GM19468 (cell line): ENCODE measurements around the gene KIF6.

ENCODE experiments used
- ATAC-seq: cut with Tn5 transposase; IDR thresholded peaks from one replicate; pipeline ENCODE4 v1.9.1; 2021; ENCODE audit warnings: mild to moderate bottlenecking, moderate library complexity, moderate number of reproducible peaks; ENCODE audit not compliant: unreplicated experiment; ENCODE audit errors: extremely low read depth

The KIF6 gene

GRCh38 chr6:39401376-39401775 lies 323.8 kb downstream of the KIF6 start:
- no peak for ATAC-seq

- ATAC-seq: no peak
These were observed 325.2 kb downstream of the KIF6 start for GRCh38 chr6:39400026-39400425.

DNA sequence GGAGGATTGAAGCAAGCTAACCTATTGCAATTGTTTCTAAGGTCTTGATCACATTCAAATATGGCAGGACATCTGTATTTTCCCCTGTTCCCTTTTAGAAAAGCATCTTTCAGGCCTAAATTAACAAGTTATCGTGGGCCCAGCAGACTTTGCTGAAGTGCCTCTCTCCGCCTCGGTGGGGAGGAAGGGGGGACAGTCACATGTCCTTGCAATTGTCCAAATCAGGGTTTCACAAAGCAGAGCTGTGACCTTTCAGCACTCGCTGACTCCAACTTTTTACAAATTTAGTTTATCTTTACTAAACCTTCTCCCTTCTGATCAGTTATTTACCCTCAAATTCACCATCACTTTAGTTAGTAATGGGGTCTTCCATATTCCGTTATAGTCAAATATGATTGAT lies 328.4 kb downstream of the KIF6 start:
- ATAC-seq: no peak

DNA sequence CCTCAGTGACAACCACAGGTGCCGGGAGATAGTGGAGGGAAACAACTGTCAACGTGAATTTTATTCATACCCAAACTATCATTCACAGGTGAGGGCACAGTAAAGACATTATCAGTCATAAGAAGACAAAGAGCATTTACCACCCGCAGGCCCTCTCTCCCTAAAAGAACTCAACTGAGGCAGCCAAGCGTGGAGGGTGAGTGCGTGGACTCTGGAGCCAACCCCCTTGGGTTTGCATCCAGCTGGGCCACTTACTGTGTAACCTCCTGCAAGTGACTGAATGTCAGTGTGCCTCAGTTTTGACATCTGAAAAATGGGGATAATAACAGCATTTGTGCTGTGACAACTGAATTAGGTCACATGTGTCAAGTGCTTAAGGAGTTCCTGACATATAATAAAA lies 332.1 kb downstream of the KIF6 start:
- ATAC-seq: no peak

DNA sequence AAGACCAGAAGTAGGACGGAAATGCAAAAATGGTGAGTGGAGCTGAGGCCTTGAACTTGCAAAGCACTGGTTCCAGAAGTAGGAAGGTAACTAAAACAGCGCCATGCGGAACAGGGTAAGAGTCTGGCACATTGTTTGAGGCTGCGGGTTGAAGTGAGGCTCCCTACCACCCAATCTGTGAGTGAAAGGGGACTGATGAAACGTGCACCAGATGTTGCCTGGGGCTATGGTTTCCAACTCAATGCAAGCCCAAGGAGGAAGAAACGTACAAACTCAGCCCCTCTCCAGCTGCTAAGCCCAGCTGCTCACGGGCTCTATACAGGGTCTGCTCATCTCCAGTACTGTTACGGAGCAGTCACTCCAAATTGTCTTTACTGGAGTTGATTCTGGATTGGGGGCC lies 334.0 kb downstream of the KIF6 start:
- ATAC-seq: no peak

GRCh38 chr6:39389484-39389767 lies 335.8 kb downstream of the KIF6 start:
- no peak for ATAC-seq

- ATAC-seq: peak; percentile 48
These were observed 336.4 kb downstream of the KIF6 start for GRCh38 chr6:39388606-39389483.

- no peak for ATAC-seq
These were observed 337.4 kb downstream of the KIF6 start for GRCh38 chr6:39387785-39388184.

- ATAC-seq: no peak
These were observed 338.7 kb downstream of the KIF6 start for GRCh38 chr6:39386487-39386886.

DNA sequence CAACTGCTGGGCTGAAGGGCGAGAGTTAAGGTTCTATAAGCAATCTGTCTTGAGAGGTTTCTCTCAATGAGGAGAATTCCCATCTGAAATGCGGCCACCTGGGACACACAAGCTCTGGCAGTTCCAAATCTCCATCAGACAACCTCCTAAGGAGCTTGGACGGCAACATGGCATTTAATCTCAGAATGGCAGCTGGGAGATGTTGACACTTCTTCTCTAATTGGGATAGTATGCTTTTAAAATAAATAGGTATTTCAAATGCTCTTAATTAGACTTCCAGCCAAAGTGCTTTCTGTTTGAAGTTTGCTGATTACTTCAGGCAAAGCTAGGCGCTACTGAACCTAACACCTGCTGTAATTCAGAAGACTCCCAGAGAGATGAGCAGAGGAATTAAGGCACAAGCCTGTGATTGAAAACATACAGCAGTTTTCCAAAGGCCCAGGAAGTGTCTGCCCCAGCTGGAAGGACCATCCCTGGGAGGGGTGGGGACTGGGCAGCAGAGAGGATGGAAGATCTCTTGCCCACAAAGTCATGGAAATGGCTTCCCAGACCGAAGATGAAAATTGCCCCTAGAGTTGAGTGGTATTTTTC lies 343.6 kb downstream of the KIF6 start:
- ATAC-seq: no peak

- no peak for ATAC-seq
These were observed 344.2 kb downstream of the KIF6 start for GRCh38 chr6:39380837-39381549.

- ATAC-seq: no peak
These were observed 346.2 kb downstream of the KIF6 start for GRCh38 chr6:39378960-39379425.

GRCh38 chr6:39378175-39378959 lies 346.8 kb downstream of the KIF6 start:
- no peak for ATAC-seq

GRCh38 chr6:39377539-39377950 lies 347.7 kb downstream of the KIF6 start:
- no peak for ATAC-seq

DNA sequence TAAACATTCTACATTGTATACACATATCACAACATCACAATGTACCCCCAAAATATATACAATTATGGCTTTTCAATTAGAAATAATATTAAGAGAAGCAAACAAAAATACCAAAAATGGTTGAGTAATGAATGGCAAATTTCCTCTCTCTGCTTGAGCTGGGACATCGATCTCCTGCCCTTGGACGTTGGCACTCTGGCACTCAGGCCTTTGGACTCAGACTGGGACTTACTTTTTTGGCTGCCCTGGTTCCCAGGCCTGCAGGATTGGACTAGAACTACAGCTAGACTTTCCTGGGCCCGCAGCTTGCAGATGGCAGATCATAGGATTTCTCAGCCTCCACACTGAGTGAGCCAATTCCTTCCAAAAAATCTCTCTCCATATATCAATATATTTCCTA lies 349.8 kb downstream of the KIF6 start:
- no peak for ATAC-seq

DNA sequence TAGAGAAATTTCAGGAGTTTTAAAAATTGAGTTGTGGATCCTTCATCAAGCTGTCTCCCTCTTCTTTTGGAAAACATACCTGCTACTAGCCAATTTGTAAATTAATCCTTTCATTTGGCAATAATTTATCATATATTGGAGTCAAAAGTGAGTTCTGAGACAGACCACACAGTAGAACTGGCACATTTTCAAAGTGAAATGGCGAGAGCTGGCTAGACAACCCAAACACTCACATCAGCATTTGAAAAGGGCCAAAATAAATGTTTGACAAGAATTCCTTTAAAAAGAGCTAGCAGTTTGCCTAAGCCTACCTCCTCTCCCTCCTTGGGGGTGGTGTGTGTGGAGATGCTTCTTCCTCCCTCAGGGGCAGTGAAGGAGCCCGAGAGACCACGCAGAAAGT lies 354.8 kb downstream of the KIF6 start:
- ATAC-seq: no peak

- ATAC-seq: no peak
These were observed 355.2 kb downstream of the KIF6 start for GRCh38 chr6:39369987-39370386.

GRCh38 chr6:39367700-39368099 lies 357.5 kb downstream of the KIF6 start:
- ATAC-seq: no peak

DNA sequence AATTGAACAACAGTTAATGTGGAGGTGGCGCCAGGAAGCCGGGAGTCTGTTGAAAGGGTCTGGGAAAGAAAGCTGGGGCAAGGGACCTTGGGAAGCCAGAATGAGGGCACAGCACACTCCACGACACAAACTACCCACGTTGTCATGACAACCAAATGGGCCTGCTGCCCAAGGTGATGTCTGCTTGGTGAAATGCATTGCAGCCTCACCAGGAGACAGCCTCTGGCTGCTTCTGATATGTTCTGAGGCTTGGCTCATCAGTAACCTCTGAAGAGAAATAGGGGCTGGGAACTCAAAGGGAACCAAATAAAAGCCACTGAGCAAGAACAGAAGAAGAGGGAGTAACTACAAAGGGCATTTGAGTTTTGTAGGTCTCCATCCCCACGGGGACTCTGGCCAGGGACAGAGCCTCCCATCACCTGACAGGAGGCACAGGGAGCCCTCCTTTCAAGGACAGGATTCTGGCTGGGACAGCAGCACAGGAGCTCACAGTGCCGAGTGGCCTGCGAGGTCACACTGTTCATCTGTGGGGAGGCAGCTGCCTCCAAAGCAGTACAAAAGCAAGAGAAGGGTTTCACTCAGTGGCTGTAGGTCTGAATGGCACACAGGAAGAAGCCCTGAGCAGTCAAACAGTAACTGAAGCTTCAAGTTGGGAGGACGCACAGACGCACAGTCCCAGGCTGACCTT lies 358.1 kb downstream of the KIF6 start:
- ATAC-seq: no peak
